Endothelial cell of umbilical vein (primary cell): ENCODE measurements around the gene RPEL1. TPM values are rescaled to one million over a fixed set of nuclear protein-coding genes. Genes with fewer than 3 reads are reported as not detected.

ENCODE experiments used
- BruUV-seq: library from RNA; stranded (reverse); fragments of 400-500 nt; replicated peaks from 2 replicates; lab custom pipeline; 2021; lab: Mats Ljungman, UMichigan
- CTCF ChIA-PET: fragments of 300-600, 350-600 bp; sonication (Branson Sonifier 250); formaldehyde crosslinking; loops from one replicate; lab custom pipeline; 2021; ENCODE audit warnings: antibody characterized with exemption, inconsistent platforms; lab: Charles Lee
- POLR2A ChIA-PET: fragments of 300-600, 350-600 bp; sonication (Branson Sonifier 250); formaldehyde crosslinking; loops from one replicate; lab custom pipeline; 2021; ENCODE audit warnings: antibody characterized with exemption, inconsistent platforms; lab: Charles Lee
- DNase-seq: peaks from one replicate; pipeline ENCODE4 v3.0.0-alpha.2; 2011; ENCODE audit warnings: low read depth, low spot score
- FAIRE-seq: peaks from 2 replicates; lab custom pipeline; 2011; peaks lifted over from hg19 to GRCh38; lab: Jason Lieb, UNC
- H2AFZ ChIP-seq: 2 replicates; pipeline ENCODE4 v1.6.0; 2012; ENCODE audit warnings: low read depth, low read length, control low read depth, inconsistent platforms
- H3K27ac ChIP-seq: 2 replicates; pipeline ENCODE4 v1.5.1; 2011; ENCODE audit warnings: low read depth, mild to moderate bottlenecking, control low read depth, low read length, moderate library complexity; ENCODE audit not compliant: insufficient read depth
- H3K27me3 ChIP-seq, 2 experiments: 2 replicates each; pipeline versions ENCODE4 v1.6.0 to v1.6.1; 2011; ENCODE audit warnings: low read length in 2 of 2, mixed read lengths in 1 of 2; ENCODE audit not compliant: control insufficient read depth in 2 of 2, insufficient read depth in 2 of 2
- H3K36me3 ChIP-seq, 2 experiments: 2 replicates in 1 of 2; 3 replicates in 1 of 2; pipeline ENCODE4 v1.5.1; 2011; ENCODE audit warnings: low read length in 2 of 2, mild to moderate bottlenecking in 1 of 2, moderate library complexity in 1 of 2; ENCODE audit not compliant: control insufficient read depth in 2 of 2, insufficient read depth in 2 of 2; ENCODE audit errors: extremely low read depth in 1 of 2
- H3K4me1 ChIP-seq: 3 replicates; pipeline ENCODE4 v1.5.1; 2011; ENCODE audit warnings: mild to moderate bottlenecking, low read length; ENCODE audit not compliant: control insufficient read depth, insufficient read depth; ENCODE audit errors: extremely low read depth
- H3K4me2 ChIP-seq: 2 replicates; pipeline ENCODE4 v1.6.1; 2011; ENCODE audit warnings: low read length, control low read depth, mixed read lengths; ENCODE audit not compliant: insufficient read depth
- H3K4me3 ChIP-seq, 3 experiments: fragments of 200-600 bp in 1 of 3; sonication (generic), shearing (Covaris generic) in 1 of 3; replicated peaks in 1 of 3; 2 replicates each; pipeline ENCODE4 v1.5.1; 2011 to 2016; ENCODE audit warnings: control low read depth in 3 of 3, low read length in 3 of 3, mild to moderate bottlenecking in 2 of 3, inconsistent platforms in 1 of 3, low read depth in 1 of 3, moderate library complexity in 1 of 3; ENCODE audit not compliant: insufficient read depth in 1 of 3
- H3K79me2 ChIP-seq: 2 replicates; pipeline ENCODE4 v1.6.0; 2012; ENCODE audit warnings: low read length, inconsistent platforms; ENCODE audit not compliant: control insufficient read depth, insufficient read depth
- H3K9ac ChIP-seq: replicated peaks from 2 replicates; pipeline ENCODE3; 2011; ENCODE audit warnings: low read length, control low read depth; ENCODE audit not compliant: insufficient read depth; ENCODE audit errors: extremely low read depth
- H3K9me1 ChIP-seq: replicated peaks from 3 replicates; pipeline ENCODE4 v1.6.0; 2011; ENCODE audit warnings: mild to moderate bottlenecking, low read length; ENCODE audit not compliant: control insufficient read depth, insufficient read depth; ENCODE audit errors: extremely low read depth
- H3K9me3 ChIP-seq: replicated peaks from 2 replicates; pipeline ENCODE4 v1.5.1; 2012; ENCODE audit warnings: low read length, inconsistent platforms; ENCODE audit not compliant: control insufficient read depth, insufficient read depth
- H4K20me1 ChIP-seq: replicated peaks from 2 replicates; pipeline ENCODE3; 2011; ENCODE audit warnings: mild to moderate bottlenecking, low read length; ENCODE audit not compliant: control insufficient read depth, insufficient read depth; ENCODE audit errors: extremely low read depth
- FOS ChIP-seq: IDR thresholded peaks from 2 replicates; pipeline ENCODE4 v1.6.1; 2011; ENCODE audit warnings: mild to moderate bottlenecking, low read length, moderate library complexity, borderline replicate concordance; ENCODE audit not compliant: insufficient read depth
- GATA2 ChIP-seq: IDR thresholded peaks from 2 replicates; pipeline ENCODE4 v1.7.0; 2011; ENCODE audit warnings: low read depth, mild to moderate bottlenecking, moderate library complexity, mixed read lengths, low read length; ENCODE audit not compliant: insufficient read length, insufficient read depth
- JUN ChIP-seq: IDR thresholded peaks from 2 replicates; pipeline ENCODE4 v1.6.1; 2011; ENCODE audit warnings: borderline replicate concordance, low read depth; ENCODE audit not compliant: insufficient read length, insufficient read depth
- POLR2A ChIP-seq: IDR thresholded peaks from 2 replicates; pipeline ENCODE4 v1.6.1; 2012; ENCODE audit warnings: low read depth, mild to moderate bottlenecking, control low read depth, low read length
- POLR2AphosphoS5 ChIP-seq: IDR thresholded peaks from 2 replicates; pipeline ENCODE4 v1.6.1; 2012; ENCODE audit warnings: low read depth, mild to moderate bottlenecking, control low read depth, low read length, moderate library complexity; ENCODE audit not compliant: insufficient read depth
- dilution Hi-C: fragments of 300-500 bp; cut with MboI; formaldehyde crosslinking; loops from one replicate; pipeline ENCODE4 v1.15.0; 2019; ENCODE audit warnings: low sequenced_read_pairs; ENCODE audit not compliant: extremely low pct_ligation_motif_present
- intact Hi-C: fragments of 100-400 bp; cut with micrococcal nuclease; formaldehyde crosslinking; loops from one replicate; pipeline ENCODE4 v1.10.0; 2022
- polyA plus RNA-seq, 4 experiments: library from polyadenylated mRNA; depleted of rRNA in 3 of 4; stranded (reverse) in 3 of 4; unstranded in 1 of 4; fragments of >200 nt; gene quantifications; 2 replicates each; pipeline versions ENCODE4 v1.2.1 to v1.2.3, GENCODE V29; 2011 to 2012; ENCODE audit warnings: missing spikeins in 1 of 4
- total RNA-seq: library from RNA; stranded (reverse); gene quantifications from 2 replicates; pipeline ENCODE4 v1.2.3, GENCODE V29; 2021

RPEL1 gene
- total and polyA plus RNA-seq, 2 donors (not counting 3 experiments of a cell fraction or from before 2014, with no cell fraction given), result 0.04 TPM; not detected in 1

DNA sequence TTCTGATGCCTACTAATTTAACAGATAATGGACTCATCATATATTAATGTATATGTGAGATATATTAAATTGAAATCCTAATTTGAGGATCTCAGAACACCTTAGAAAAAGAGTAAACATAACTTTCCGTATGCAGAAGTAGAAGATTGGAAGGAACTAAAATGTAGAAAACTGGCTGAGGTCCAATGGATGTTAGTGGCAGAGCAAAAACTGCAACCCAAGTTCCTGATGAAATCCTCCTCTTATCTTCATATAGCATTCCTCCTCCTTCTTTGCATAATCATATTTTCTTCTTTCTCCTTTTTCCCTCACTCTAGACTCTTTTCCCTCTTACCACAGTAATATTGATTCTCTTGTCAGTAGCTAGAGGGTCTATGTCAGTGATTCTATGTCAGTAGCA is 37.3 kb downstream of the RPEL1 start:
- Histone ChIP-seq H3K4me3 (no peak overlapping the region), H3K27me3 (peaks cover 25 to 32% of the 10 kb centered on the region in 2 experiments), H3K9me1 (no peaks in the 10 kb centered on the region), H3K79me2 (no peaks in the 10 kb centered on the region), H3K36me3 (no peaks in the 10 kb centered on the region), H2AFZ (no peak overlapping the region), H3K9me3 (no peaks in the 10 kb centered on the region), H4K20me1 (no peaks in the 10 kb centered on the region), H3K4me2 (no peak overlapping the region), H3K4me1 (peaks cover under 1% of the 10 kb centered on the region), H3K9ac (no peak overlapping the region), H3K27ac (no peak overlapping the region)
- dilution Hi-C loops, result no loop called here
- TF ChIP-seq FOS (no peak), POLR2A (no peak), POLR2AphosphoS5 (no peak), GATA2 (no peak), JUN (no peak)
- ChIA-PET CTCF (no interaction called here), POLR2A (no interaction called here)
- no TSS peak for BruUV-seq
- no peak for DNase-seq
- intact Hi-C loops, result no loop called here
- no peak for FAIRE-seq

DNA sequence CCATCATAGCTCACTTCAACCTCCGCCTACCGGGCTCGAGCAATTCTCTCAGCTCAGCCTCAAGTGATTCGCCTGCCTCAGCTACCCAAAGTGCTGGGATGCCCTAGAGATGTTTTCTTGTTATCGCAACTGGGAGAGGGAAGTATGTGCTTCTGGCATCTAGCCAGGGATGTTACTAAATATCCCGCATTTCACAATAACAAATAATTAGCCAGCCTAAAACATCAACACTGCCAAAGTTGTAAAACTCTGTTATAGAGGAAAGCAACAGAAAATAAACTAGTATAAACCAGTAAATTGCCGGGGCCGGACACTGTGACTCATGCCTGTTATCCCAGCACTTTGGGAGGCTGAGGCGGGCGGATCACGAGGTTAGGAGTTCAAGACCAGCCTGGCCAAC is 38.5 kb downstream of the RPEL1 start:
- H3K27ac ChIP-seq, result no peak overlapping the region
- H3K27me3 ChIP-seq, result peaks cover 17 to 27% of the 10 kb centered on the region in 2 experiments
- H3K9me3 ChIP-seq, result no peaks in the 10 kb centered on the region
- H3K36me3 ChIP-seq, result no peaks in the 10 kb centered on the region
- no peak overlapping the region for H3K4me3 ChIP-seq
- DNase-seq, result no peak
- H3K9ac ChIP-seq, result no peak overlapping the region
- ChIA-PET CTCF (no interaction called here), POLR2A (no interaction called here)
- H3K79me2 ChIP-seq, result no peaks in the 10 kb centered on the region
- no TSS peak for BruUV-seq
- TF ChIP-seq FOS, result no peak
- dilution Hi-C loops, result no loop called here
- no peak overlapping the region for H2AFZ ChIP-seq
- intact Hi-C loops, result no loop called here
- H4K20me1 ChIP-seq, result no peaks in the 10 kb centered on the region
- no peaks in the 10 kb centered on the region for H3K4me1 ChIP-seq
- FAIRE-seq, result no peak
- H3K9me1 ChIP-seq, result no peaks in the 10 kb centered on the region
- no peak overlapping the region for H3K4me2 ChIP-seq
